Epithelial cell of esophagus (primary cell): ENCODE measurements around the gene CAMKK1.

Source experiments
- DNase-seq: peaks from one replicate; pipeline ENCODE4 v3.0.0; 2010; ENCODE audit warnings: low read depth
- H3K4me3 ChIP-seq: 2 replicates; pipeline ENCODE4 v1.5.1; 2011; ENCODE audit warnings: mild to moderate bottlenecking, low read length, control low read depth
- TF ChIP-seq, protein P1 (sequence below): IDR thresholded peaks from 2 replicates; pipeline ENCODE4 v1.5.1; 2011; ENCODE audit warnings: low read depth, mild to moderate bottlenecking, low read length, control low read depth, inconsistent platforms; ENCODE audit not compliant: insufficient read depth; ENCODE audit errors: missing control alignments

CAMKK1 gene

DNA sequence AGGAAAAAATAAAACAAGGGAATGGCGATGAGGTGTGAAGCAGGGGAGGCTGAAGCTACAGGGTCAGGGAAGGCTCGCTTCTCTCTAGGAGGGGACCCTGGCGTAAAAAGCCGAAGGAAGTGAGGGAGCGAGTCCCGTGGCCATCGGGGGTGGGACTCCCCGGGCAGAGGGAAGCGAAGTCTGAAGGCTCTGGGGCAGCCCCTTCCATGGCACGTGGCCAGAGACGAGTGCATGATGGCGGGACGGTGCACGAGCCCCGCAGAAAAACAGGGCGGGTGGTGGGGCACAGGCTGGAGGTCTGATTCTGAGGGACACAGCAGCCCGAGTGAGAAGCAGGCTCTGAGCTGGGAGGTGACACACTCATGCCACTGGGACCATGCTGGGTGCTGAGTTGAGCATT is 25.7 kb downstream of the CAMKK1 start:
- no peak overlapping the region for H3K4me3 ChIP-seq
- TF ChIP-seq, protein P1, sequence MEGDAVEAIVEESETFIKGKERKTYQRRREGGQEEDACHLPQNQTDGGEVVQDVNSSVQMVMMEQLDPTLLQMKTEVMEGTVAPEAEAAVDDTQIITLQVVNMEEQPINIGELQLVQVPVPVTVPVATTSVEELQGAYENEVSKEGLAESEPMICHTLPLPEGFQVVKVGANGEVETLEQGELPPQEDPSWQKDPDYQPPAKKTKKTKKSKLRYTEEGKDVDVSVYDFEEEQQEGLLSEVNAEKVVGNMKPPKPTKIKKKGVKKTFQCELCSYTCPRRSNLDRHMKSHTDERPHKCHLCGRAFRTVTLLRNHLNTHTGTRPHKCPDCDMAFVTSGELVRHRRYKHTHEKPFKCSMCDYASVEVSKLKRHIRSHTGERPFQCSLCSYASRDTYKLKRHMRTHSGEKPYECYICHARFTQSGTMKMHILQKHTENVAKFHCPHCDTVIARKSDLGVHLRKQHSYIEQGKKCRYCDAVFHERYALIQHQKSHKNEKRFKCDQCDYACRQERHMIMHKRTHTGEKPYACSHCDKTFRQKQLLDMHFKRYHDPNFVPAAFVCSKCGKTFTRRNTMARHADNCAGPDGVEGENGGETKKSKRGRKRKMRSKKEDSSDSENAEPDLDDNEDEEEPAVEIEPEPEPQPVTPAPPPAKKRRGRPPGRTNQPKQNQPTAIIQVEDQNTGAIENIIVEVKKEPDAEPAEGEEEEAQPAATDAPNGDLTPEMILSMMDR, result no peak
- DNase-seq, result no peak

DNA sequence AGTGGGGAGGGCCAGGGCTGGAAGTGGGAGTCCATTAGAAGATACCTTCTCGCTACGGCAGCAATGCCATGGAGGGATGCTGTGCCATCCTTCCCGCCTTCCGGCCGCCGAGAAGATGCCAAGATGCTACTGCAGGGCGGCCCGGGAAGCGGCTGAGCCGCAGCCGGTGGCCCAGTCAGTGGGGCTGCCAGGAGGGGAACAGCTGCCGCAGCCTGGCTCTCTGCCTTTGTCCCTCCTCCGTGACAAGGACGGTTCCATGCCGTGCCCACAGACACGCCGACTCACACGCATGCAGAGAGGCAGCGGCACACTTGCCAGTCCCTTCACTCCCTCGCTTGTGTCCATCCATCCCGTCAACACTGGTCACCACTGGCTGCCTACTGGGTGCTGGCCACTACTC is 26.6 kb downstream of the CAMKK1 start:
- no peak for DNase-seq
- no peak overlapping the region for H3K4me3 ChIP-seq
- TF ChIP-seq, protein P1, result no peak

DNA sequence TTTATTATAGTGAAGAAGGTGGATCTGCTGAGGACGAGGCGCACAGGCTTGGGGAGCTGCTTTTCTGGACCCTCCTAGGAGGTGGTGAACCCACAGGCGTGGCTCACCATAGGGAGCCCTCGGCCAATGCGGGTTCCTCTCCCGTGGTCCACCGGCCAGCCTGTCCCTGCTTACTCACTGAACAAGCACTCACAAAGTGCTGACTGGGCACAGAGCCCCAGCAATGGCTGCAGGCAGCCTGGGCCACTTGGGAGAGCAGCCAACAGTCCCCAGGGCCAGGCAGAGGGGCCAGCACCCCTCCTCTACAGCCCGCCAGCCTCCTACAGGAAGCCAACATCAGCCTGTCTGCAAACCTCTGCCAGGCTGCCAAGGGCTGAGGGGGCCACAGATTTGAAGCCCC is 27.7 kb downstream of the CAMKK1 start:
- DNase-seq, result no peak
- H3K4me3 ChIP-seq, result no peak overlapping the region
- TF ChIP-seq, protein P1, result no peak

DNA sequence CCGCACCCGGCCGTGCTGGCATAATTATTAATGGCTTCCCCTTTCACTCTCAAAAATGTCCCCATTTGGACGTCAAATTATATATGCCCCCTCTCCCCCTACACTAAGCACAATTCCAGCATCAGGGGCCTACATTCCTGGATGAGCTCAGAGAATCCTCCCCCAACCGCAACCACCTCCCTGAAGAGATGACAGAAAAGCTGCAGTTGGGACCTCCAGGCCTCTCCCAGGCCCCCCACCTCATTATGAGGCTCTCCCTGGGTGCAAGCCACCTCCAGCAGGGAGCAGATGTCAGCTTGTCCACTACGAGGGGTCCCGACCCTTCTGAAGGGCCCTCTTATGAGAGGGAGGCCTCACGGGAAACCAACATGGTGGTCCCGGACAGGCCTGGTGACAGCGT is 28.3 kb downstream of the CAMKK1 start:
- DNase-seq, result no peak
- H3K4me3 ChIP-seq, result no peak overlapping the region
- TF ChIP-seq, protein P1, result no peak

DNA sequence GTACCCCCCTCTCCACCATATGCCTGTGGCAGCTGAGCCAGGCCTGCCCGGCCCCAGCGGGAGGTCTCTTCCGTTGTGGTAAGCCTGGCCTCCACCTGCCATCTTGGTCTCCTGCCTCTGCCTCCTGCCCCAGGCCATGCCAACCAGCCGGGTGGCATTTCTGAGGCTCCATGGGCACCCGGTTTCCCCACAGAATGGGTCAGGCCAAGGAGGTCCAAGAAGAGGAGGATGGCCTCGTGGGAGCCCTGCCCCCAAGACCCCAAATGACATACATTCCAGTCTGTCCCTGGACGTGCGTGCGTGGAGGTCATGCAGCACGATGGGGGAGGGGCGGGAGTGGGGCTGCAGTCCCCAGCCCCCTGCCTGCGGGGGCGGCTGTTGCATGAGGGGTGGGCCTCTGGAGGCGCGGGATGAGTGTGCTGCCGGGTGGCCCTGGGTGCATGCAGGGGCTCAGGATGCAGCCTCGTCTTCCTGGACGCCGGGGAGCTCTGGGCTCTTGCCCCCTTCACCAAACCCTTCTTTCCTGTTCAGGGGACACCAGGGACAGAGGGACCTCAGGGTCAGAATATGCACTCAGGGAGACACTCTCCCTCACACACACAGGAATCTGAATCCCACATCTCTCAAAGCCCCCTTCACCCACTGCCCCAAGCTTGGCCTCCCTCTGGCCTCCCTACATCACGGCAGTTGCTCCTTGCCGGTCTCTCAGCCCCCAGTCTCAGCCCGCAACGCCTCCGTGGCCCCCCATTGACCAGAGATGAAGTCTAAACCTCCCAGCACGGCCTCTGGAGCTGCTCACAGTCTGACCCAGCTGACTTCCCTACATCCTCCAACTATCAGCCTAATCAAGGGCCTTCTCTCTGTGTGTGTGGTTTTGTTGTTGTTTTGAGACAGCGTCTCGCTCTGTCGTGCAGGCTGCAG is 30.8 kb downstream of the CAMKK1 start:
- no peak overlapping the region for H3K4me3 ChIP-seq
- TF ChIP-seq, protein P1, result no peak
- no peak for DNase-seq

DNA sequence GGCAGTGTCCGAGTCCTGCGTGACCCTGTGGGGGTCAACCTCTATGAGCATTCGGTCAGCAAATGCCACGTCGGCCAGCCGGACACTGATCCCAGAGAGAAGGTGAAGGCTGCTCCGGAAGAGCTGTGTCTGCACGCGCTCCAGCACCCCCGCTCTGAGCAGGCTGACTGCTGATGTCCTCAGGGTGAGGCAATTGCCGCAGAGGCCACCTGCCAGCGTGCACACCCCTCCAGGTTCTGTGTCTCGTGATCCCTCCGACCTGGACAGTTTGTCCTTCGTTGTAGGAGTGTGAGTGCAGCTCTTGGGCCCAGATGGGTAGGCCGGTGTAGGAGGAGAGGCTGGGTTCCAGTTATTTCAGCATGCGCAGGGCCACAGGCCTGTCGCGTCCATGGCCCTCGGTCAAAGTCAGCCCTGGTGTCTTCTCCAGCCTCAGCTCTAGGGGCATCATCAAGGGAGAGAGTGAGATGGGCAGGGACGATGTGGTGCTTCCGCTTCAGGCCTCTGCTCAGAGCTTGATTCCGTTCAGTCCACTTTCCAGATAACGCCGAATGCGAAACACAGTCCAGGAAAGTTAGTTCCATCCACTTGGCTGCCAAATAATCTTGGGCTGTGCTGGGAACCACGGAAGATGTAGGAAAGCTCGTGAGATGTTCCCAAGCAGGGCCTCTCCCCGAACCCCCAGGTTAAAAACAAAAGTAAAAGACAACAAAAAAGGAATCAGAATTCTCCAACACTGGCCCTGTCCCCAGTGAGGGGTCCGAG is 31.7 kb downstream of the CAMKK1 start:
- DNase-seq, result no peak
- TF ChIP-seq, protein P1, result no peak
- H3K4me3 ChIP-seq, result no peak overlapping the region
